Keratinocyte (primary cell): ENCODE results near the gene FMO4.

Experiments used
- EZH2 ChIP-seq: IDR thresholded peaks from one replicate; pipeline ENCODE4 v1.6.1; 2012; ENCODE audit warnings: inconsistent platforms, mild to moderate bottlenecking, low read length, moderate library complexity
- TF ChIP-seq, protein P1 (sequence below), 3 experiments: IDR thresholded peaks in 1 of 3; conservative IDR thresholded peaks in 1 of 3; optimal IDR thresholded peaks in 1 of 3; 2 replicates in 2 of 3; 3 replicates in 1 of 3; pipeline versions ENCODE3 to v1.5.1; 2011; ENCODE audit warnings: low read length in 3 of 3, mild to moderate bottlenecking in 3 of 3, moderate library complexity in 2 of 3, control low read depth in 1 of 3, inconsistent platforms in 1 of 3; ENCODE audit not compliant: insufficient read depth in 2 of 3; ENCODE audit errors: extremely low read depth in 1 of 3

DNA sequence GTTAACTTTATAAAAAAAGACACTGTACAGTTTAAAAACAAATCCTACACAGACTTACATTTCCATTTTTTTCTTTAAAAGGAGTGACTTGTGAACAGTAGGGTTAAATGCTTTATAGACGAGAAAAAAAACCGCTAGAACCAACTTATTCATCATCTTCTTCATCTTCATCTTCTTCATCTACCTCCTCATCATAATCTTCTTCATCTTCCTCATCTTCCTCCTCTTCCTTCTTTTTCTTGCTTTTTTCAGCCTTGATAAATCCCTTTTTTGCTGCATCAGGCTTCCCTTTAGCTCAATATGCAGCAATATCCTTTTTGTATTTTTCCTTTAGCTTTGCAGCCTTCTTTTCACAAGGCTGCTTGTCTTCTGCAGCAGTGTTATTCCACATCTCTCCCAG, 43.2 kb upstream of the FMO4 start:
- TF ChIP-seq, protein P1, sequence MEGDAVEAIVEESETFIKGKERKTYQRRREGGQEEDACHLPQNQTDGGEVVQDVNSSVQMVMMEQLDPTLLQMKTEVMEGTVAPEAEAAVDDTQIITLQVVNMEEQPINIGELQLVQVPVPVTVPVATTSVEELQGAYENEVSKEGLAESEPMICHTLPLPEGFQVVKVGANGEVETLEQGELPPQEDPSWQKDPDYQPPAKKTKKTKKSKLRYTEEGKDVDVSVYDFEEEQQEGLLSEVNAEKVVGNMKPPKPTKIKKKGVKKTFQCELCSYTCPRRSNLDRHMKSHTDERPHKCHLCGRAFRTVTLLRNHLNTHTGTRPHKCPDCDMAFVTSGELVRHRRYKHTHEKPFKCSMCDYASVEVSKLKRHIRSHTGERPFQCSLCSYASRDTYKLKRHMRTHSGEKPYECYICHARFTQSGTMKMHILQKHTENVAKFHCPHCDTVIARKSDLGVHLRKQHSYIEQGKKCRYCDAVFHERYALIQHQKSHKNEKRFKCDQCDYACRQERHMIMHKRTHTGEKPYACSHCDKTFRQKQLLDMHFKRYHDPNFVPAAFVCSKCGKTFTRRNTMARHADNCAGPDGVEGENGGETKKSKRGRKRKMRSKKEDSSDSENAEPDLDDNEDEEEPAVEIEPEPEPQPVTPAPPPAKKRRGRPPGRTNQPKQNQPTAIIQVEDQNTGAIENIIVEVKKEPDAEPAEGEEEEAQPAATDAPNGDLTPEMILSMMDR (optimal IDR thresholded peaks at IDR 0.05 in 1 of 3, IDR thresholded peaks at IDR 0.05 in 1 of 3, conservative IDR thresholded peaks at IDR 0.05 in 1 of 3; ENCODE audit: extremely low read depth in 1 of 3, insufficient read depth in 2 of 3, low read length in 3 of 3) = no peak
- no peak for TF ChIP-seq EZH2
